ENCODE results near the gene WDFY3. TPM values are rescaled to one million over a fixed set of nuclear protein-coding genes. Genes with fewer than 3 reads are reported as not detected.

The WDFY3 gene
- total and polyA plus RNA-seq, 9 of the 15 experiments (the other 6 are each of a cell fraction or from before 2014, with no cell fraction given), result 0.58 to 13.5 (median 9.4) TPM

- TF ChIP-seq E2F5 (CRISPR knock-in tag; IDR thresholded peaks at IDR 0.05), result no peak
- no peak for TF ChIP-seq RBM14 (IDR thresholded peaks at IDR 0.05; ENCODE audit: borderline replicate concordance, insufficient read depth, low read depth, low read length)
- no peak for TF ChIP-seq ATF1 (CRISPR knock-in tag; IDR thresholded peaks at IDR 0.05)
- no peak for TF ChIP-seq ATF1 (tag; IDR thresholded peaks at IDR 0.05)
- no peak for TF ChIP-seq POLR2G (IDR thresholded peaks at IDR 0.05; ENCODE audit: low read depth, low read length)
- TF ChIP-seq CBFB (CRISPR knock-in tag; IDR thresholded peaks at IDR 0.05), result no peak
- TF ChIP-seq STAT5A (IDR thresholded peaks at IDR 0.05; ENCODE audit: borderline replicate concordance, low read length), result no peak
- TF ChIP-seq HDGF (IDR thresholded peaks at IDR 0.05), result no peak
- no peak for TF ChIP-seq ZBED1 (IDR thresholded peaks at IDR 0.05)
- TF ChIP-seq FUS (optimal IDR thresholded peaks at IDR 0.05; ENCODE audit: low read depth, low read length), result no peak
- TF ChIP-seq HEY1 (CRISPR knock-in tag; IDR thresholded peaks at IDR 0.05; ENCODE audit: borderline replicate concordance), result no peak
- peak; percentile 13; the same call in 1 of the 2 replicates for TF ChIP-seq ATF3 (IDR thresholded peaks at IDR 0.05)
- TF ChIP-seq ATF3 (CRISPR knock-in tag; conservative IDR thresholded peaks at IDR 0.05), result no peak
- no peak for TF ChIP-seq SNIP1 (IDR thresholded peaks at IDR 0.05; ENCODE audit: low read depth)
- TF ChIP-seq ZNF408 (CRISPR knock-in tag; IDR thresholded peaks at IDR 0.05; ENCODE audit: low read depth), result no peak
- TF ChIP-seq ZC3H11A (IDR thresholded peaks at IDR 0.05; ENCODE audit: low read depth, low read length), result no peak
- no peak for TF ChIP-seq HNRNPUL1 (IDR thresholded peaks at IDR 0.05; ENCODE audit: low read length)
- TF ChIP-seq MAFK (IDR thresholded peaks at IDR 0.05; ENCODE audit: low read length), result no peak
- TF ChIP-seq SIRT6 (IDR thresholded peaks at IDR 0.05; ENCODE audit: low read depth, low read length), result no peak
- no peak for TF ChIP-seq ZNF324 (CRISPR knock-in tag; IDR thresholded peaks at IDR 0.05)
- no peak for TF ChIP-seq PML (IDR thresholded peaks at IDR 0.05; ENCODE audit: low read length)
- TF ChIP-seq REST (IDR thresholded peaks at IDR 0.05; ENCODE audit: borderline replicate concordance), result peak; percentile 67; the same call in 1 of the 2 replicates
- no peak for TF ChIP-seq REST (CRISPR knock-in tag; IDR thresholded peaks at IDR 0.05; ENCODE audit: low read depth)
These were observed 4.9 kb upstream of the WDFY3 start (continued) for GRCh38 chr4:84971319-84971932.
